Uterus (tissue), 2 donors: ENCODE measurements around the gene C4orf50.

Experiments used
- POLR2A ChIP-seq, 2 donors: fragments of 450-650 bp; IDR thresholded peaks; one replicate each; pipeline ENCODE4 v1.6.1; 2016; ENCODE audit warnings: antibody characterized with exemption in 2 of 2, mild to moderate bottlenecking in 1 of 2, moderate library complexity in 1 of 2
- TF ChIP-seq, protein P1 (sequence below), 4 experiments: fragments of 200-600 bp in 2 of 4; fragments of 450-650 bp in 2 of 4; sonication (generic) in 2 of 4; IDR thresholded peaks; one replicate each; pipeline ENCODE4 v1.5.1; 2016 to 2019; ENCODE audit warnings: antibody characterized with exemption in 4 of 4, mild to moderate bottlenecking in 2 of 4, moderate library complexity in 1 of 4

- TF ChIP-seq, protein P1, sequence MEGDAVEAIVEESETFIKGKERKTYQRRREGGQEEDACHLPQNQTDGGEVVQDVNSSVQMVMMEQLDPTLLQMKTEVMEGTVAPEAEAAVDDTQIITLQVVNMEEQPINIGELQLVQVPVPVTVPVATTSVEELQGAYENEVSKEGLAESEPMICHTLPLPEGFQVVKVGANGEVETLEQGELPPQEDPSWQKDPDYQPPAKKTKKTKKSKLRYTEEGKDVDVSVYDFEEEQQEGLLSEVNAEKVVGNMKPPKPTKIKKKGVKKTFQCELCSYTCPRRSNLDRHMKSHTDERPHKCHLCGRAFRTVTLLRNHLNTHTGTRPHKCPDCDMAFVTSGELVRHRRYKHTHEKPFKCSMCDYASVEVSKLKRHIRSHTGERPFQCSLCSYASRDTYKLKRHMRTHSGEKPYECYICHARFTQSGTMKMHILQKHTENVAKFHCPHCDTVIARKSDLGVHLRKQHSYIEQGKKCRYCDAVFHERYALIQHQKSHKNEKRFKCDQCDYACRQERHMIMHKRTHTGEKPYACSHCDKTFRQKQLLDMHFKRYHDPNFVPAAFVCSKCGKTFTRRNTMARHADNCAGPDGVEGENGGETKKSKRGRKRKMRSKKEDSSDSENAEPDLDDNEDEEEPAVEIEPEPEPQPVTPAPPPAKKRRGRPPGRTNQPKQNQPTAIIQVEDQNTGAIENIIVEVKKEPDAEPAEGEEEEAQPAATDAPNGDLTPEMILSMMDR (IDR thresholded peaks at IDR 0.05) = no peak
- TF ChIP-seq POLR2A (IDR thresholded peaks at IDR 0.05) = no peak
Measured at GRCh38 chr4:5999830-6000365, 18.3 kb downstream of the C4orf50 start.
